SK-N-SH (cell line): ENCODE measurements around the gene GGPS1.

Experiments used
- CTCF ChIP-seq: fragments of 200-600 bp; sonication (generic); IDR thresholded peaks from 2 replicates; pipeline ENCODE4 v1.6.1; 2017; ENCODE audit warnings: antibody characterized with exemption, mild to moderate bottlenecking, moderate library complexity
- ELF1 ChIP-seq: IDR thresholded peaks from 2 replicates; pipeline ENCODE4 v1.4.0; 2012
- PBX3 ChIP-seq: IDR thresholded peaks from 2 replicates; pipeline ENCODE4; 2012
- SMC3 ChIP-seq: IDR thresholded peaks from 2 replicates; pipeline ENCODE4 v1.6.1; 2012; ENCODE audit warnings: low read depth, low read length, improper control_type of control experiment
- USF2 ChIP-seq: fragments of 150-350 bp; IDR thresholded peaks from 2 replicates; pipeline ENCODE4 v1.6.1; 2017; ENCODE audit warnings: antibody characterized with exemption, low read length, low read depth, borderline replicate concordance

GRCh38 chr1:235366286-235366685 is 37.9 kb downstream of the GGPS1 start:
- no peak for TF ChIP-seq CTCF
- TF ChIP-seq PBX3, result no peak
- TF ChIP-seq SMC3, result no peak
- TF ChIP-seq ELF1, result no peak
- TF ChIP-seq USF2, result no peak
